OCI-LY7 (cell line): Measurements from ENCODE around the gene VCL. TPM values are rescaled to one million over a fixed set of nuclear protein-coding genes. Genes with fewer than 3 reads are reported as not detected.
"Not testable (repeated sequence)": the region's sequence is repeated elsewhere in the genome, so short reads cannot be mapped to it uniquely, and the experiment has no call there.

Source experiments
- BruUV-seq: library from RNA; stranded (reverse); fragments of 400-500 nt; replicated peaks from 2 replicates; lab custom pipeline; 2021; lab: Mats Ljungman, UMichigan
- CTCF ChIA-PET: fragments of 300-600 bp; sonication (Branson Sonifier 250); formaldehyde crosslinking; loops from one replicate; lab custom pipeline; 2022; ENCODE audit warnings: antibody characterized with exemption; ENCODE audit not compliant: unreplicated experiment; lab: Charles Lee
- POLR2A ChIA-PET: fragments of 300-600 bp; sonication (Branson Sonifier 250); formaldehyde crosslinking; loops from one replicate; lab custom pipeline; 2022; ENCODE audit warnings: antibody characterized with exemption; lab: Charles Lee
- DNase-seq: peaks from one replicate; pipeline ENCODE4 v3.0.0-alpha.2; 2015; ENCODE audit warnings: low spot score
- H2AFZ ChIP-seq: fragments of 200-600 bp; sonication (generic), shearing (Covaris generic); 2 replicates; pipeline ENCODE4 v1.6.1; 2014; ENCODE audit warnings: mild to moderate bottlenecking, antibody characterized with exemption, low read length, moderate library complexity
- H3K27ac ChIP-seq: fragments of 200-600 bp; sonication (generic); 2 replicates; pipeline ENCODE4 v1.5.1; 2014; ENCODE audit warnings: mixed run types, low read depth, mild to moderate bottlenecking, moderate library complexity, low read length, inconsistent platforms; ENCODE audit not compliant: poor library complexity, severe bottlenecking
- H3K36me3 ChIP-seq: fragments of 200-600 bp; sonication (generic); 2 replicates; pipeline ENCODE4 v1.6.1; 2014; ENCODE audit warnings: mild to moderate bottlenecking, antibody characterized with exemption, low read length, moderate library complexity, mixed read lengths; ENCODE audit not compliant: insufficient read depth
- H3K4me1 ChIP-seq: fragments of 200-600 bp; sonication (generic); 2 replicates; pipeline ENCODE4 v1.5.1; 2014; ENCODE audit warnings: mild to moderate bottlenecking, low read length; ENCODE audit not compliant: insufficient read depth, poor library complexity, severe bottlenecking
- H3K4me2 ChIP-seq: fragments of 200-600 bp; sonication (generic); 2 replicates; pipeline ENCODE4 v1.6.1; 2014; ENCODE audit warnings: mild to moderate bottlenecking, low read length
- H3K4me3 ChIP-seq: fragments of 200-600 bp; sonication (generic); 2 replicates; pipeline ENCODE4 v1.5.1; 2014; ENCODE audit warnings: mild to moderate bottlenecking, low read depth, low read length; ENCODE audit not compliant: poor library complexity, severe bottlenecking
- H3K79me2 ChIP-seq: fragments of 200-600 bp; sonication (generic); 2 replicates; pipeline ENCODE4 v1.6.1; 2016; ENCODE audit warnings: low read depth, mild to moderate bottlenecking, low read length, moderate library complexity, mixed read lengths; ENCODE audit not compliant: insufficient read depth
- H3K9me2 ChIP-seq: fragments of 200-600 bp; sonication (generic); 2 replicates; pipeline ENCODE4 v1.6.1; 2016; ENCODE audit warnings: mild to moderate bottlenecking, low read length, mixed read lengths; ENCODE audit not compliant: insufficient read depth
- H3K9me3 ChIP-seq: fragments of 200-600 bp; sonication (generic); 2 replicates; pipeline ENCODE4 v1.6.1; 2014; ENCODE audit warnings: mild to moderate bottlenecking, mixed run types, low read length, mixed read lengths
- H4K20me1 ChIP-seq: fragments of 200-600 bp; sonication (generic); 2 replicates; pipeline ENCODE4 v1.6.1; 2014; ENCODE audit warnings: mild to moderate bottlenecking, antibody characterized with exemption, low read length, moderate library complexity, mixed read lengths; ENCODE audit not compliant: insufficient read depth
- CTCF ChIP-seq: fragments of 200-600 bp; sonication (generic); conservative IDR thresholded peaks from 2 replicates; pipeline ENCODE4 v1.5.1; 2014; ENCODE audit warnings: mild to moderate bottlenecking, antibody characterized with exemption, low read length, moderate library complexity, mixed read lengths
- EZH2phosphoT487 ChIP-seq: fragments of 200-600 bp; sonication (generic); IDR thresholded peaks from 2 replicates; pipeline ENCODE4 v1.6.1; 2018; ENCODE audit warnings: low read depth, borderline replicate concordance, mild to moderate bottlenecking, mixed run types, antibody characterized with exemption, low read length, moderate library complexity, mixed read lengths
- intact Hi-C: fragments of 100-400 bp; cut with micrococcal nuclease; formaldehyde crosslinking; loops from one replicate; pipeline ENCODE4 v1.10.0; 2022; ENCODE audit not compliant: unreplicated experiment
- total RNA-seq, 2 experiments: library from RNA; depleted of rRNA in 1 of 2; stranded (reverse); fragments of >200 nt in 1 of 2; shearing (Covaris generic) in 1 of 2; gene quantifications; 2 replicates each; pipeline ENCODE4 v1.2.3, GENCODE V29; 2014 to 2022

VCL gene
- total RNA-seq, 2 experiments from 2014 or later = 19.1 to 55.5 TPM

GRCh38 chr10:73964743-73965142 lies 33.2 kb upstream of the VCL start:
- DNase-seq = no peak
- Histone ChIP-seq H3K79me2 (no peaks in the 10 kb centered on the region), H3K36me3 (no peaks in the 10 kb centered on the region), H3K27ac (no peak overlapping the region), H3K4me3 (no peak overlapping the region), H3K4me2 (no peak overlapping the region), H2AFZ (no peak overlapping the region), H3K4me1 (peaks cover 10% of the 10 kb centered on the region), H3K9me2 (no peaks in the 10 kb centered on the region), H4K20me1 (no peaks in the 10 kb centered on the region), H3K9me3 (no peaks in the 10 kb centered on the region)
- intact Hi-C loops = no loop called here
- TF ChIP-seq EZH2phosphoT487 (no peak), CTCF (no peak)
- CTCF ChIA-PET = no interaction called here
- POLR2A ChIA-PET = interaction anchor here (0.7 to 1.5 kb wide), 3 partner anchors 10 to 33 kb away, joined by 3 to 7 read pairs (median 3); partner anchors contain the start of gene VCL
- no TSS peak for BruUV-seq

GRCh38 chr10:73965267-73965889 lies 32.5 kb upstream of the VCL start:
- H4K20me1 ChIP-seq, H3K36me3 ChIP-seq, H3K27ac ChIP-seq, H3K9me2 ChIP-seq, H2AFZ ChIP-seq, H3K4me2 ChIP-seq, H3K9me3 ChIP-seq, H3K79me2 ChIP-seq, CTCF ChIA-PET, BruUV-seq, DNase-seq, intact Hi-C loops, H3K4me1 ChIP-seq, H3K4me3 ChIP-seq: not testable (repeated sequence)
- POLR2A ChIA-PET = interaction anchor here (0.7 to 1.5 kb wide), 3 partner anchors 9 to 135 kb away, joined by 3 to 7 read pairs (median 3); partner anchors contain the start of gene VCL

DNA sequence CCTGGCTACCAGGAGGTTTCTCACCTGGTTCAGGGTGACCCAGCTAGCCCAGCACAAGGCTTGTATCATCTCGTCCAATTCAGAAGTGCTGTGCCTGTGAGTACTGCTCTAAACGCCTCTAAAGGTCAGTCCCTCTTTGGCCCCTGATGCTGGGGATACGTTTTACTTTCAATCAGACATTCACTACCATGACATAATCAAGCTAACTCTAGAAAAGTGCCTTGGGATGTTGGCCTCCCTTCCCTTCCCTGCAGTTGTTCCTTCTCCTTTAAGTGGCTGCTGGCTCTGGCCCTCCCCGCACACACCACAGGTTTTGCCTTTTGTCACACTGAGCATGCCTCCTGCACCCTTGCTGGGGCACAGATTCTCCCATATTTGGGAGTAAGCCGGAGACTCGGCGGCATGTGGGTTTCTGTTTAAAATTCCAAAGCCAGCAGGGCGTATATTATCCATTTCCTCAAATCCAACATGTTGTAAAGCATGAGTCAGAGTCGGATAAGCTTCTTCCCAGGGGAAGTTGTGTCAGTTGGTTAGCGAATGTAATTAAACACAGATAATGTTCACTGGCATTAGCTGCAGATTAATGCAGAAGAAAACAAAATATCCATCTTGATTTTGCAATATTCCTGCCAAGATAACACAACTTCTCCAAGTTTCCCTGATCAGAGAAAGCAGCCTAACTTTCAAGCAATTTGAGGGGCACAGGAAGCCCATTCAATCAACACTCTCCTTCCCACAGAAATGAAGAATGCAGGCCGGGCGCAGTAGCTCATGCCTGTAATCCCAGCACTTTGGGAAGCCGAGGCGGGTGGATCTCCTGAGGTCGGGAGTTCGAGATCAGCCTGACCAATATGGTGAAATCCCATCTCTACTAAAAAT lies 31.8 kb upstream of the VCL start:
- no peaks in the 10 kb centered on the region for H3K9me3 ChIP-seq
- ChIA-PET POLR2A (interaction anchor here (1.0 to 1.5 kb wide), 2 partner anchors 9 to 136 kb away, joined by 3 to 7 read pairs; no protein-coding TSS in a partner anchor), CTCF (no interaction called here)
- H3K9me2 ChIP-seq = no peaks in the 10 kb centered on the region
- no peak overlapping the region for H3K4me3 ChIP-seq
- H4K20me1 ChIP-seq = no peaks in the 10 kb centered on the region
- no peak overlapping the region for H3K27ac ChIP-seq
- DNase-seq = no peak
- H2AFZ ChIP-seq = no peak overlapping the region
- no peak for TF ChIP-seq CTCF
- no peak for TF ChIP-seq EZH2phosphoT487
- H3K4me1 ChIP-seq = no peaks in the 10 kb centered on the region
- no peak overlapping the region for H3K4me2 ChIP-seq
- no peaks in the 10 kb centered on the region for H3K36me3 ChIP-seq
- BruUV-seq = no TSS peak
- no peaks in the 10 kb centered on the region for H3K79me2 ChIP-seq
- intact Hi-C loops = no loop called here
